Prostate gland (tissue), 2 donors: ENCODE data around the gene MYZAP.

Experiments
- CTCF ChIP-seq, 4 experiments: fragments of 200-600 bp in 2 of 4; fragments of 450-650 bp in 2 of 4; sonication (generic) in 2 of 4; IDR thresholded peaks; 1 replicate in 3 of 4; 2 replicates in 1 of 4; pipeline ENCODE4 v1.5.1; 2016 to 2019; ENCODE audit warnings: antibody characterized with exemption in 4 of 4, mild to moderate bottlenecking in 2 of 4, moderate library complexity in 2 of 4
- POLR2A ChIP-seq: fragments of 450-650 bp; IDR thresholded peaks from one replicate; pipeline ENCODE4 v1.6.1; 2016; ENCODE audit warnings: antibody characterized with exemption, mild to moderate bottlenecking

GRCh38 chr15:57550640-57551039 is 41.1 kb upstream of the MYZAP start:
- no peak for TF ChIP-seq CTCF (IDR thresholded peaks at IDR 0.05)
- TF ChIP-seq POLR2A, result no peak
